ENCODE data around the gene HDAC7. TPM values are rescaled to one million over a fixed set of nuclear protein-coding genes. Genes with fewer than 3 reads are reported as not detected.

HDAC7 gene
- total and polyA plus RNA-seq, 2 experiments from 2014 or later = 41.3 to 60.1 TPM

DNA sequence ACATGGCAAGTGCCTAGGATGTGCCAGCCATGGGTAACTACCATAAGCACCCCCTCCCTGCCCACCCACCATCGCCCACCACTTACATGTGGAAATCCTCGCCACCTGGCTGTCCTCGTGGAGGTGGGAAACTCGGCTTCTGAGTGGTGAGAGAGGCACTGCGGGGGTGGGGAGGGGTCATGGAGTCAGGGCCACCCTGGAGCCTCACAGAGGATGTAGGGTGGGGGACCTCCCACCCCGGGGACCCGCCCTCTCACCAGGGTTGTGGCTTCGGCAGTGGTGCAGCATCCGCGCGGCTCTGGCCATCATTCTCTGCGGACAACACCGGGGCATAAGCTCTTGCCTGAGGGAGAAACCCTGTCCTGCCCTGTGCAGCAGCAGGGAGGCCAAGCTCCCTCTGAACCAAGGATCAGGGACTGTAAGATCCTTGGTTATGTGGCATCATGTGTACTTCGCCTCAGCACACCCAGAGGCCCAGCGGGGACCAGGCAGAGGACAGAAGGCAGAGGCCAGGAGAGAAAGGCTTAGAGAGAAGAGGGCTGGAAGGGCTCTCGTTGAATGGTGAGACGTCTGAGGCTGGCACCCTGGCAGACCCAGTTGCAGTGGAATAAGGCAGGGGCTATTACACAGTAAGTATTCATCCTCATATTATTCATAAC, 81.6 kb downstream of the HDAC7 start (continued):
- TF ChIP-seq, protein P1, sequence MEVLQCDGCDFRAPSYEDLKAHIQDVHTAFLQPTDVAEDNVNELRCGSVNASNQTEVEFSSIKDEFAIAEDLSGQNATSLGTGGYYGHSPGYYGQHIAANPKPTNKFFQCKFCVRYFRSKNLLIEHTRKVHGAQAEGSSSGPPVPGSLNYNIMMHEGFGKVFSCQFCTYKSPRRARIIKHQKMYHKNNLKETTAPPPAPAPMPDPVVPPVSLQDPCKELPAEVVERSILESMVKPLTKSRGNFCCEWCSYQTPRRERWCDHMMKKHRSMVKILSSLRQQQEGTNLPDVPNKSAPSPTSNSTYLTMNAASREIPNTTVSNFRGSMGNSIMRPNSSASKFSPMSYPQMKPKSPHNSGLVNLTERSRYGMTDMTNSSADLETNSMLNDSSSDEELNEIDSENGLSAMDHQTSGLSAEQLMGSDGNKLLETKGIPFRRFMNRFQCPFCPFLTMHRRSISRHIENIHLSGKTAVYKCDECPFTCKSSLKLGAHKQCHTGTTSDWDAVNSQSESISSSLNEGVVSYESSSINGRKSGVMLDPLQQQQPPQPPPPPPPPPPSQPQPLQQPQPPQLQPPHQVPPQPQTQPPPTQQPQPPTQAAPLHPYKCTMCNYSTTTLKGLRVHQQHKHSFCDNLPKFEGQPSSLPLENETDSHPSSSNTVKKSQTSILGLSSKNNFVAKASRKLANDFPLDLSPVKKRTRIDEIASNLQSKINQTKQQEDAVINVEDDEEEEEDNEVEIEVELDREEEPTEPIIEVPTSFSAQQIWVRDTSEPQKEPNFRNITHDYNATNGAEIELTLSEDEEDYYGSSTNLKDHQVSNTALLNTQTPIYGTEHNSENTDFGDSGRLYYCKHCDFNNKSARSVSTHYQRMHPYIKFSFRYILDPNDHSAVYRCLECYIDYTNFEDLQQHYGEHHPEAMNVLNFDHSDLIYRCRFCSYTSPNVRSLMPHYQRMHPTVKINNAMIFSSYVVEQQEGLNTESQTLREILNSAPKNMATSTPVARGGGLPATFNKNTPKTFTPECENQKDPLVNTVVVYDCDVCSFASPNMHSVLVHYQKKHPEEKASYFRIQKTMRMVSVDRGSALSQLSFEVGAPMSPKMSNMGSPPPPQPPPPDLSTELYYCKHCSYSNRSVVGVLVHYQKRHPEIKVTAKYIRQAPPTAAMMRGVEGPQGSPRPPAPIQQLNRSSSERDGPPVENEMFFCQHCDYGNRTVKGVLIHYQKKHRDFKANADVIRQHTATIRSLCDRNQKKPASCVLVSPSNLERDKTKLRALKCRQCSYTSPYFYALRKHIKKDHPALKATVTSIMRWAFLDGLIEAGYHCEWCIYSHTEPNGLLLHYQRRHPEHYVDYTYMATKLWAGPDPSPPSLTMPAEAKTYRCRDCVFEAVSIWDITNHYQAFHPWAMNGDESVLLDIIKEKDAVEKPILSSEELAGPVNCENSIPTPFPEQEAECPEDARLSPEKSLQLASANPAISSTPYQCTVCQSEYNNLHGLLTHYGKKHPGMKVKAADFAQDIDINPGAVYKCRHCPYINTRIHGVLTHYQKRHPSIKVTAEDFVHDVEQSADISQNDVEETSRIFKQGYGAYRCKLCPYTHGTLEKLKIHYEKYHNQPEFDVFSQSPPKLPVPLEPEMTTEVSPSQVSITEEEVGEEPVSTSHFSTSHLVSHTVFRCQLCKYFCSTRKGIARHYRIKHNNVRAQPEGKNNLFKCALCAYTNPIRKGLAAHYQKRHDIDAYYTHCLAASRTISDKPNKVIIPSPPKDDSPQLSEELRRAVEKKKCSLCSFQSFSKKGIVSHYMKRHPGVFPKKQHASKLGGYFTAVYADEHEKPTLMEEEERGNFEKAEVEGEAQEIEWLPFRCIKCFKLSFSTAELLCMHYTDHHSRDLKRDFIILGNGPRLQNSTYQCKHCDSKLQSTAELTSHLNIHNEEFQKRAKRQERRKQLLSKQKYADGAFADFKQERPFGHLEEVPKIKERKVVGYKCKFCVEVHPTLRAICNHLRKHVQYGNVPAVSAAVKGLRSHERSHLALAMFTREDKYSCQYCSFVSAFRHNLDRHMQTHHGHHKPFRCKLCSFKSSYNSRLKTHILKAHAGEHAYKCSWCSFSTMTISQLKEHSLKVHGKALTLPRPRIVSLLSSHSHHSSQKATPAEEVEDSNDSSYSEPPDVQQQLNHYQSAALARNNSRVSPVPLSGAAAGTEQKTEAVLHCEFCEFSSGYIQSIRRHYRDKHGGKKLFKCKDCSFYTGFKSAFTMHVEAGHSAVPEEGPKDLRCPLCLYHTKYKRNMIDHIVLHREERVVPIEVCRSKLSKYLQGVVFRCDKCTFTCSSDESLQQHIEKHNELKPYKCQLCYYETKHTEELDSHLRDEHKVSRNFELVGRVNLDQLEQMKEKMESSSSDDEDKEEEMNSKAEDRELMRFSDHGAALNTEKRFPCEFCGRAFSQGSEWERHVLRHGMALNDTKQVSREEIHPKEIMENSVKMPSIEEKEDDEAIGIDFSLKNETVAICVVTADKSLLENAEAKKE (CRISPR knock-in tag; IDR thresholded peaks at IDR 0.05) = no peak
- TF ChIP-seq CREB1 (CRISPR knock-in tag; IDR thresholded peaks at IDR 0.05; ENCODE audit: low read depth) = no peak
- no peak for TF ChIP-seq STAT1 (IDR thresholded peaks at IDR 0.05; ENCODE audit: unreplicated experiment)
- no peak for TF ChIP-seq NANOG (IDR thresholded peaks at IDR 0.05; ENCODE audit: borderline replicate concordance)
- TF ChIP-seq, protein P2, sequence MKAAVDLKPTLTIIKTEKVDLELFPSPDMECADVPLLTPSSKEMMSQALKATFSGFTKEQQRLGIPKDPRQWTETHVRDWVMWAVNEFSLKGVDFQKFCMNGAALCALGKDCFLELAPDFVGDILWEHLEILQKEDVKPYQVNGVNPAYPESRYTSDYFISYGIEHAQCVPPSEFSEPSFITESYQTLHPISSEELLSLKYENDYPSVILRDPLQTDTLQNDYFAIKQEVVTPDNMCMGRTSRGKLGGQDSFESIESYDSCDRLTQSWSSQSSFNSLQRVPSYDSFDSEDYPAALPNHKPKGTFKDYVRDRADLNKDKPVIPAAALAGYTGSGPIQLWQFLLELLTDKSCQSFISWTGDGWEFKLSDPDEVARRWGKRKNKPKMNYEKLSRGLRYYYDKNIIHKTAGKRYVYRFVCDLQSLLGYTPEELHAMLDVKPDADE (IDR thresholded peaks at IDR 0.05) = no peak
- no peak for TF ChIP-seq ZNF114 (CRISPR knock-in tag; IDR thresholded peaks at IDR 0.05)
- TF ChIP-seq JUNB (IDR thresholded peaks at IDR 0.05; ENCODE audit: unreplicated experiment) = no peak

Measured in GM23338 (cell line).